ENCODE measurements around the gene ARHGAP6. TPM values are rescaled to one million over a fixed set of nuclear protein-coding genes. Genes with fewer than 3 reads are reported as not detected.

Gene ARHGAP6
- total and polyA plus RNA-seq, 2 of the 4 experiments (the other 2 are of a cell fraction) = 1.4 to 1.8 TPM

GRCh38 chrX:11408783-11409182 is 256.9 kb downstream of the ARHGAP6 start:
- no peaks in the 10 kb centered on the region for H3K36me3 ChIP-seq (ENCODE audit: control insufficient read depth, insufficient read depth, low read length)
- no peak overlapping the region for H2AFZ ChIP-seq (replicated peaks; ENCODE audit: low read length, poor library complexity)
- H3K4me2 ChIP-seq (ENCODE audit: low read depth, low read length) = no peak overlapping the region
- no peak overlapping the region for H2BK5ac ChIP-seq (ENCODE audit: low read depth, low read length, poor library complexity, severe bottlenecking)
- no TSS peak for BruUV-seq (replicated peaks)
- H3K56ac ChIP-seq (ENCODE audit: extremely low read depth, insufficient read depth, low read length) = no peak overlapping the region
- no peak overlapping the region for H3K9ac ChIP-seq (ENCODE audit: low read depth, low read length)
- no peaks in the 10 kb centered on the region for H3K9me3 ChIP-seq (ENCODE audit: control insufficient read depth, insufficient read depth, low read length)
- no peak for TF ChIP-seq ELK1 (IDR thresholded peaks at IDR 0.05; ENCODE audit: borderline replicate concordance, low read depth, low read length)
- TF ChIP-seq CHD1 (IDR thresholded peaks at IDR 0.05; ENCODE audit: low read depth, low read length) = no peak
- TF ChIP-seq CTCF (conservative IDR thresholded peaks at IDR 0.05; ENCODE audit: low read depth, low read length) = no peak
- TF ChIP-seq SMC3 (IDR thresholded peaks at IDR 0.05; ENCODE audit: low read depth, low read length) = no peak
- TF ChIP-seq RFX5 (IDR thresholded peaks at IDR 0.05; ENCODE audit: low read depth, low read length) = no peak
- no peak for TF ChIP-seq BHLHE40 (IDR thresholded peaks at IDR 0.05; ENCODE audit: low read depth, low read length)
- no peak for TF ChIP-seq CEBPB (IDR thresholded peaks at IDR 0.05; ENCODE audit: low read depth, low read length)
- no peak overlapping the region for H2BK15ac ChIP-seq (ENCODE audit: low read depth, low read length)
- H3K4me1 ChIP-seq (ENCODE audit: control insufficient read depth, insufficient read depth, low read length) = 0 out of 2 replicates have a peak, but pooled peaks cover 2% of the 10 kb centered on the region
- no peak overlapping the region for H3K4me3 ChIP-seq (ENCODE audit: insufficient read depth, low read depth, low read length)
- no peaks in the 10 kb centered on the region for H3K27me3 ChIP-seq (ENCODE audit: control insufficient read depth, insufficient read depth, low read length)
- no peaks in the 10 kb centered on the region for H4K20me1 ChIP-seq (ENCODE audit: insufficient read depth, low read length)
- POLR2A ChIA-PET (ENCODE audit: unreplicated experiment) = interaction anchor here (0.6 kb wide), 1 partner anchor 30 kb away, joined by 3 read pairs; no protein-coding TSS in a partner anchor
- H3K18ac ChIP-seq (ENCODE audit: low read depth, low read length) = no peak overlapping the region
- H3K23ac ChIP-seq (ENCODE audit: low read depth, low read length) = no peak overlapping the region
- H2BK120ac ChIP-seq (ENCODE audit: low read depth, low read length) = no peak overlapping the region
- no peaks in the 10 kb centered on the region for H3K79me1 ChIP-seq (ENCODE audit: low read depth in 1 of 2, low read length in 2 of 2)
- no peak overlapping the region for H4K91ac ChIP-seq (ENCODE audit: insufficient read depth, low read depth, low read length)
- DNase-seq = no peak
- H2AK9ac ChIP-seq (replicated peaks; ENCODE audit: low read depth, low read length, poor library complexity) = no peak overlapping the region
- H3K9me1 ChIP-seq (ENCODE audit: insufficient read depth, low read length) = no peaks in the 10 kb centered on the region
- H3K27ac ChIP-seq (ENCODE audit: insufficient read depth, low read length) = no peak overlapping the region
- dilution Hi-C loops (cut with HindIII; ENCODE audit: low sequenced_read_pairs, unreplicated experiment) = no loop called here
- no peak overlapping the region for H3K14ac ChIP-seq (replicated peaks; ENCODE audit: low read depth, low read length)
- H2BK20ac ChIP-seq (ENCODE audit: low read depth, low read length) = no peak overlapping the region
- no peak overlapping the region for H3K4ac ChIP-seq (ENCODE audit: low read depth, low read length)
- no peak overlapping the region for H4K5ac ChIP-seq (ENCODE audit: low read depth, low read length)
- H4K8ac ChIP-seq (ENCODE audit: low read depth in 2 of 2, low read length in 2 of 2) = no peak overlapping the region
- WGBS, 2 experiments (ENCODE audit: extremely low coverage in 2 of 2, insufficient read length in 1 of 2) = 88 to 100% methylated on average over 1 of the region's 3 CpGs
- intact Hi-C loops (cut with micrococcal nuclease) = no loop called here
- in situ Hi-C loops (cut with MboI; ENCODE audit: low sequenced_read_pairs) = no loop called here
- H2AK5ac ChIP-seq (ENCODE audit: low read depth, low read length) = no peak overlapping the region
- no peak for ATAC-seq (ENCODE audit: low read depth)
- CTCF ChIA-PET = no interaction called here
